Ramos (cell line): ENCODE measurements around the gene STRN3.

Source experiments
- in situ Hi-C: fragments of 300-500 bp; cut with MboI; formaldehyde crosslinking; loops from one replicate; pipeline ENCODE4 v1.14.3; 2022; ENCODE audit warnings: low sequenced_read_pairs; ENCODE audit not compliant: unreplicated experiment

The STRN3 gene

DNA sequence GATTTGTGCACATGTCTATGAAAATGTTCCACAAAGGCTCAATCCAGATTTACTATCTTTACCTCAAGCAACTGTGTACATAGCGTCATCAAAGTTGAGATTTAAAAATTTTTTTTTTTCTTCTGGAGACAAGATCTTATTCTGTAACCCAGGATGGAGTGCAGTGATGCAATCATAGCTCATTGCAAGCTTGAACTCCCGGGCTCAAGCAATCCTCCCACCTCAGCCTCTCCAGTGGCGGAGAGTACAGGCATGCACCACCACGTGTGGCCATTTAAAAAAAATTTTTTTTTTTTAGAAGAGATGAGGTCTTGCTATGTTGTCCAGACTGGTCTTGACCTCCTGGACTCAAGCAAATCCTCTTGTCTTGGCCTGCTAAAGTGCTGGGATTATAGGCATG is 149.5 kb downstream of the STRN3 start:
- in situ Hi-C loops = no loop called here

DNA sequence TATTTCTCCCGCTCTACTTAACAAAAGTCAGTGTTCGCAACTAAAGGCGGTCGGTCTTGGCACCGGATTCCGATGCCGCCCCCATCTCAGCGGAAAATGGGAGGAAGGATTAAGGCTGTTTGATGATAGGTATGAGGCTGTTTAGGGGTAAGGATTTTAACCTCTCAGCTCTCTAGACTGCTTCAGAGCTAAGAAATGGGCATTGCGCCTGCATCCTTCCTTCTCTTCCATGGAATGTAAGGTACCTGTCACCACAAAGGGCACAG is 150.5 kb downstream of the STRN3 start:
- in situ Hi-C loops = no loop called here

DNA sequence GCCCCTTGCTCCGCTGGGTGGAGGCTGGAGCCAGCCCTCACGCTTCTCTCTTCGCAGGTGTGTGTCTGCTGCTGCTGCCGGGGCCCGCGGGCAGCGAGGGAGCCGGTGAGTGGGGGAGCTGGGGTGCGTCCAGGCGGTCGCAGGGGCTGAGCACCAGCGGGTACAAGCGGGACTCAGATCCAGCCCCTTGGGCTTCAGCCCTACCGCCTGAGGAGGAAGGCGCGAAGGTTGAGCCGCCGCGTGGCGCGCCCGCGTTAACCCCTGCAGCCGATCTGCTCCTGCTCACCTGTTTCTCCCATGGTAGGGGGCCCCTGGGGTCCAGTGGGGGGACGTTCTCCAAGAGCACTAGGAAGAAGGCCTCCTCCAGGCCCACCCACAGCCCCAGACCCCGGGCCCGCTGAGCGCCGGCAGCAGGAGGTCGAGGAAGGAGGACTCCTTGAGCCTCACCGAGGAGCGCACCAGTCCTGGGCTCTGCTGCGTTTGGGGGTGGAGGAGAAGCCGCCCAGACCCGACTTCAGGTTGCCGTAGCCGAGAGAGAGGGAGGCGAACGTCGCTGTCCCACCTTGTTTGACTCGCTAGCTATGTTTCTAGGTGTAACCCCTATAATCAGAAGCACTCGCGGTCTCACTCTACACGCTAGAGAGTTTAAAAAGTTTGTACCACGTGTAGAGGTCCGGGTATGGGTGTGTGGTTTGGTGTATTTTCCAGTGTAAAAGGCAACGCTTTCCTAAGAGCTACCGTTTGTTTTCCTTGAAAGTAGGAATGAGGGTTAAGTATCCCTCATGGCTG is 151.0 kb downstream of the STRN3 start:
- in situ Hi-C loops = no loop called here

DNA sequence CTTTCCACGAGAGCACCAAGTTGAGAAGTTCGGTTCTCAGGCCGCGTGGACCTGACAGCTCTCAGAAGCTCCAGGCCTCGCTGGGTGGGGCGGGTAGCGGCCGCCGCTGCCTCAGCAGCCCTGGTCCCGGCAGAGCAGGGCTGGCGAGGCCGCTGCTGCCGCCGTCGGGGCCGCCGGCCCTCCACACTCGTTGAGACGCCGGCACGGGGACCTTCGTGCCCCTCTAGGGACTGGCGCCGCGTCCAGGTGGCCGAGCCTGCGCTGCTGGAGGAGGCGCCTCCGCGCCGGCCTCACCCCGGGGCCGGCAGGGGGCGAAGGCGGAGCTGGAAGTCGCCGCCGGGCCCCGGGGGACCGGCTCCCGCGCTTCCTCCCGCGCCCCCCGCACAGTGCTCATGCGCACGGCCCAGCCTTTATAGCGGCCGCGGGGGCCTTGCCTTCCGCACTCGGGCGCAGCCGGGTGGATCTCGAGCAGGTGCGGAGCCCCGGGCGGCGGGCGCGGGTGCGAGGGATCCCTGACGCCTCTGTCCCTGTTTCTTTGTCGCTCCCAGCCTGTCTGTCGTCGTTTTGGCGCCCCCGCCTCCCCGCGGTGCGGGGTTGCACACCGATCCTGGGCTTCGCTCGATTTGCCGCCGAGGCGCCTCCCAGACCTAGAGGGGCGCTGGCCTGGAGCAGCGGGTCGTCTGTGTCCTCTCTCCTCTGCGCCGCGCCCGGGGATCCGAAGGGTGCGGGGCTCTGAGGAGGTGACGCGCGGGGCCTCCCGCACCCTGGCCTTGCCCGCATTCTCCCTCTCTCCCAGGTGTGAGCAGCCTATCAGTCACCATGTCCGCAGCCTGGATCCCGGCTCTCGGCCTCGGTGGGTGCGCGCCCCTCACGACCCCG is 151.8 kb downstream of the STRN3 start, which contains the start of gene COCH:
Gene COCH, plus strand, starts transcription at position 440 of the 879 bp plus-strand sequence. Its CDS starts 380 bp downstream, at position 820.
- in situ Hi-C loops = no loop called here

DNA sequence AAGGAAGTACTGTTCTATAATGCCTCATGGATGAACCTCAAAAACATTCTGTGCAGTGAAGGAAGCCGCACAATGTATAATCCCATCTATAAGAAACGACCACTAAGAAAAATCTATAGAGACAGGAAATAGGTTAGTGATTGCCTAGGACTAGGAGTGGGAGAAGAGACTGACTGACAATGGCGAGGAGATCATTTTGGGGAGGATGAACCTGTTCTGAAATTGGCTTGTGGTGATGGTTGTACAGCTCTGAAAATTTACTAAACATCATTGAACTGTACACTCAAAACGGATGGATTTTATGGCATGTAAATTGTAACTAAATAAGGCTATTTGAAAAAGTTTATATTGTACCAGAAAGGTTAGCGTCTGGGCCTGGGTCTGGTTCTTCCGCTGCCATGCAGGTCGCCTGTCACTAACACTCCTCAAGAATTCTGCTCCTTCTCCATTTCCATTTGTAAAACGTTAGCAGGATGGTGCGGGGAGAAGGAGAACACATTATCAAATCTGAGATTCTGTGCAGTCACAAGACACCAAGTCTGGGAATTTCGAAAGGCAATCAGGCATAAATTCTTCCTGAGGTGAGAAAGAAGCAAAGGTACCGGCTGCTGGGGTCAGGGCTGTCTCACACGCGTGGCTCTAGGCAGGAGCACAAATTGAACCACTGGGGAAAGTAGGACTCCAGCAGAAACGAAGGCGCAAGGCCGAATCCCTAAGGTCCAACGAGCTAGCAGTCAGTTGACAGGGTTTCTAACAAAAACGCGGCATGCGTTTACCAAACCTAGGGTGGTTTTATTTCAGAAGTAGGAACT is 152.7 kb downstream of the STRN3 start:
- in situ Hi-C loops = no loop called here

DNA sequence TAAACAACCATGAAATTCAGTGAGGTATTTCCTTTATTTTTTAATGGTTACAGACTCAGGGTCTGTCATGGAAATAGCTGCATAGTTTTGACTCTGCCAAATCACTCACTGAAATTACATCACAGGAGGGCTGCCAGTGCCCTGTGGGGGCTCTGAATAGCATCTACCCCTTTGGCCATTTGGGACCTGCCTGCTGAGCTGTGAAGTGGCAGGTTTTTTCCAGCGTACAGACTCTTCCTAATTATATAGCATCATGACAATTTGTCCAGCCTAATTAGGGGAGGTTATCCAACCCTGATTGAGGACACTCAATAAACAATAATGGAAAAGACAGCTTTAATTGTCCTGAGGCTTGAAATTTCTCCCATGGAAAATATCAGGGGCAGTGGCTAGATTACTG is 153.6 kb downstream of the STRN3 start:
- in situ Hi-C loops = no loop called here

DNA sequence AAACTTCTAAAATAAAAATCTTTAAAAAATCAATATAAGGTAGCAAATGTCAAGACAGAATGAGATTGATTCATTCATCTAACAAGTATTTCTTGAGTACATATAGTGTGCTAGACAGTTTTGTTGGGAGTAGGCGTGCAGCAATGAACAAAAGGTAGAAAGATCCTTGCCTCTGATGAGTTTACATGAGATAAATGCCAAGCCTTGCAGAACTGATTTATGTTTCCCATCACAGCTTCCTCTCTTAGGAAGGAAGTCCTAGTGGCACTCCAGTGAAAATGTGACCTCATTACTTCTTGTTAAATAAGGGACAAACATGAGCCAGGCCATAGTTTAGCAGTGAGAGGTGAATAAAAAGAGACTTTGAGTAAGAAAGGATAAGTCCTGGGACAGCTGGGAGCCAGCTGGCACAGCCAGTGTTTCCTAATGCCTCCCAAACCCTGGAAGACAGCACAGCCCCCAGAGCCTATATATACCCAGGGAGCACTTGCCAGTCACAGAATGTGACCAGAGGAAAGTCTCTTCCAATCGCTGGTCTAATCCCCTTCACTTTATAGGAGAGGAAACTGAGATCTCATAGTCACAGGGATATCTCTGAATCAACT is 156.5 kb downstream of the STRN3 start:
- in situ Hi-C loops = no loop called here

DNA sequence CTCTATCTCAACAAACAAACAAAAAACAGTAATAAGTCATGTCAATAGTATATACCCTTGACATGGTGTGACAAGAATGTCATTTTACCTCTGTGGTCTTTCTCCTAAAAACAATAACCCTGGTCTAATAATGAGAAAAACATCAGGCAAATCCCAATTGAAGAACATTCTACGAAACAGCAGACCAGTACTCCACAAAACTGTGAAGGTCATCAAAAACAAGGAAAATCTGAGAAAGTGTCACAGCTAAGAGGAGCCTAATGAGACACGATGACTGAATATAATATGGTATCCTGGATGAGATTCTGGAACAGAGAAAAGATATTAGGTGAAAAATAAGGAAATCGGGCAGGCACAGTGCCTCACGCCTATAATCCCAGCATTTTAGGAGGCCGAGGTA is 157.4 kb downstream of the STRN3 start:
- in situ Hi-C loops = no loop called here

DNA sequence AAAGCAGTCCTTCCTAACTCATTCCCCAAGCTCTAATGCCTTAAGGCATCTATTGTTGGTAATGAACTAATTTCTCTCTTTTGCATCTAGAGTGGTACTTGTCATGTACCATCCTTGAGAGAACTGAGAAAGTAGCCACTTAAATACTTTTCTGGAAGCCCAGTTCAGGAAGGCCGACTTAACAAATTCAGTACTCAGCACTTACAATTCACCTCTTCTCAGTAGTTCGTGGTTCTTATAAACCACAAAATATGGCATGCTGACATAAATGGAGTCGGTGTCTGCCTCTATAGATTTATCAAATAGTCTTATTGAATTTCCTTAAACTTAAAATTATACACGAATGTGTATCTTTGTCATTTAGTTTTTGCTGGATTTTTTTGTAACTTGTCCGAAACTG is 161.2 kb downstream of the STRN3 start:
- in situ Hi-C loops = no loop called here

DNA sequence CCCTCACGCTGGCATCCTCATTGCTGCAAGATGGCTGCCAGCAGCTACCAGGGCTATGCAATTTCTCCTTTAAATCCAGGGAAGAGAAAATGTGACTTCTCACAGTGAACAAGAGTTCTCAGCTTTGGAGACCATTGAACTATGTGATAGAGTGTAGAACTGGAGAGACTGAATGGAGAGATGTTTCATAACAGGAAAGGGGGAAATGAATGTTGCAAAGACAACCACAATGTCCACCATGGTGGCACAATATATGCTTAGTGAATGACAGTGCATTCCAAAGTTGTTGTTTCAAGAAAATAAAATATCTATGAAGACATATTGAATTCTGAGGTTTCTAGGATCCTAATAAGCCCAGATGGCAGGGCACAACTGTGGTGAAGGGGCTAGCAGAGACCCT is 165.0 kb downstream of the STRN3 start:
- in situ Hi-C loops = no loop called here

DNA sequence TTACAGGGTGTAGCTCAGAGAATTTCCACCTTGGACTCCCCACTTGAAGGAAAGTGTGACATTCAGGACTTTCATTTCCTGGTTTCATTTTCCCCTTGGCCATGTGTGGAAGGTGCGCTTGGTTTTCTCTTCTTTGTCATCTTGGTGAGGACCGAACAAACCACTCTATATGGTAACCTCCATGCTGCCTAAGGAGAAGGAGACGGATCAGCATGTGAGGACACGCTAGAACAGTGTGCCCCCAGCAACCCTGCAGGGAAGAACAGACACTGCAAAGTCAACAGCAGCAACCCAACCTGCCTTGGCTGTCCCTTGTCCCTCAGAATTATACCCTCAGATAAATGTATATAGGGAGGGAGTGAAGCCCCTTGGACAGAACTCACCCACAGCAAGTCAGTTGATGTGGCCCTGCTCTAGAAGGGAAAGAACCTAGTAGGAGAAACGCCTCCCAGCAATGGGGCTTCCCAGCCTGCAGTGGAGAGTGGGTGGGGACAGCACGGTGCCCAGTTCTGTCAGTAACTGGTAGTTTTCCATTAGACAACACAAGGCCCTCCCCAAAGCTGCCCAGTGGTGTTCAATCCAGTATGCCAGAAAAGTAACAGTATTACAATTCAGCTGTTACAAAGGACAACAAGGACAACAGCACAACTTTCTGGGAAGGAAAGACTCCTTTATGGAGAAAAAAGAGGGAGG is 170.7 kb downstream of the STRN3 start:
- in situ Hi-C loops = no loop called here

DNA sequence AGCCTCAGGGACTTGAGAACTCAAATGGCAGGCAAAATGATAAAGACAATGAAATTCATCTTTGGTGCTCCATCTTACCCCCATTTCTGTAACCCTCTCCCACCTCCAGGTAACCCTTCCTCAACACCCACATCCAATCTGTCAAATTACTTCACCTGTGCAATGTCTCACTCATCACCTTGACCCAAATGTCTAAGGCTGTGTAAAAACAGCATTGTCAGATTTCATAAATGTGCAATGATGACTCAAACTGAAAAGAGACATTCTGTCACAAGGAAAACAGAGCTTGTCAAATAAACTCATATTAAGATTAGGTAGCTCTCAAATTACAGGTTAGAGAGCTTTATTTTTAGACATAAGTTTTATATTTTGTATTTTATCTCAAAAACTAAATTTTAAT is 171.7 kb downstream of the STRN3 start:
- in situ Hi-C loops = no loop called here

DNA sequence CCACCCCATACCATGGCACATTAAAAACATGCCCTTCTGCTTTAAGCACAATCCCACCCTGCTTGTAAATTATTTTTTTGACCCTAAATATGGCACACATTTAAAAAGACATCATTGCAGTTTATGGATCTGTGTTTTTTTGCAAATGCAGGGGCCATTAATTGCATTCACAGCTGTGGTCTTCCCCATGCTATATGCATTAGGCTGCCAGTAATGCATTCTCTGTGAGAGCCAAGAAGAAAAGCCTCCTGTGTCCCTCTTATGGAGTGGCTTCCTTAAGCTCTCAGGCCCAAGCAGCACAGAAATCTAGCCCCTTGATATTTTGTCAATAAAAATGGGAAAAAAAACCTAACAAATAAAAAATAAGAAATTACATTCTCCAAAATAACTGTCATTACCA is 172.2 kb downstream of the STRN3 start:
- in situ Hi-C loops = no loop called here

DNA sequence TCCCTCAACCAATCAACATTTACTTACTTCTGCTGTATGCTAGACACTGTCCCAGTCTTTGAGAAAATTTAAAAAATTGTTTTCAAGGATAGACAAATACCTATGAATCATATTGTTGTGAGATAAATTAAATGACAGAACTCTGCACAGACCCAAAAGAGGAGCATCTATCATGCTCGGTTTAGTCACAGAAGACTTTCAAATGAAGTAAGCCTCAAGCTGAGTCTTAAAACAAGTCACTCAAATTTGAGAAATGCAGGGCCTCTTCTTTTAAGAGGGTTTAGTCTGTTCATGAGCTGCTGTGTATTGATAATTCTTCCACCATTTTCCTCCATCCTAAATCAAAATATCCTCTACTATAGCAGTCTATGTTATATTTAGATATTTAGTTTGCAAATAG is 176.2 kb downstream of the STRN3 start:
- in situ Hi-C loops = no loop called here

DNA sequence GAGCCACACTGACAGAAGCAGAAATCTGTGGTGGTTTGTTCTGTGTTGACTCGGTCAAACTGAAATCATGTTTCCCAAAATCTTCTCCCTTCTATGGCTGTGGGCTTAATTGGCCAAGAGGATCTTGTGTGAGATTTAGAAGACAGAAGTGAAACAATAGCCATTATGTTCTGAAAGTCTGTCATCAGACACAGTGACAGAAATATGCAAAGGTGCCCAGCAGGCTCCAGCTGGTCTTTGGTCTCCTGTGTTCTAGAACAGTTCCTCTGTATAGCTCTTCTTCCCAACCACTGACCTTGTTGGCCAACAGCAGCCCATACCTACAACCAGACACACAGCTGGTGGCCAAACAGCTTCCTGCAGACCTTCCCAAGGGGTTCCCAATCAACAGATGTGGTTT is 176.8 kb downstream of the STRN3 start:
- in situ Hi-C loops = no loop called here

DNA sequence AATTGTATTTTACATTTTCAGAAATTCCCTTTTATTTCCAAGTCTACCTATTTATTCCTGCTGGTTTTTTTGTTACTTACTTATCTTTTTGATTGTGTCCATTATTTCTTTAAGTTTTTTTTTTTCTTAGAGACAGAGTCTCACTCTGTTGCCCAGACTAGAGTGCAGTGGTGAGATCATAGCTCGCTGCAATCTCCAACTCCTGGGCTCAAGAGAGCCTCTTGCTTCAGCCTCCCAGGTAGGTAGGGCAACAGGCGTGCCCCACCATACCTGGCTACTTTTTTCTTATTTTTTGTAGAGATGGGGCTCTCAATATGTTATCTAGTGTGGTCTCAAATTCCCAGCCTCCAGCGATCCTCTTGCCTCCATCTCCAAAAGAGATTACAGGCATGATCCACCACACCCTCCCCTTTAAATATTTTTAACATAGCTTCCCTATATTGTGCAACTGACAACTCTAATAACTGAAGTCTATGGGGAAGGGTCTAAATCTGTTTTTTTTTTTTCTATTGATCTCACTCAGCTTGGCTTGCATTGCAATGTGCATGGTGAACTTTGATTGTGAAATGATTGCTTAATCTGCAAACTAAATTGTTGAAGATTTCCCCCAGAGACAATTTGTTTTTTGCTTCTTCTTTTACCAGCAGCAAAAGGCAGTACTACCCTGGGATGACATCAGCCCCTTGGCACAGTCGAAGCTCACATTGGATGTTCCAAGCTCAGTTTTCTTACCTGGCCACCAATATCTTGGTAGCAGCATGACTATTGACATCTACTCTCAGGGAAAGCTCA is 177.5 kb downstream of the STRN3 start:
- in situ Hi-C loops = no loop called here
